Measurements from ENCODE around the gene NANS.

GRCh38 chr9:98130576-98131228, 74.2 kb downstream of the NANS start:
- TF ChIP-seq POLR2A (IDR thresholded peaks at IDR 0.05; ENCODE audit: extremely low read depth, insufficient read length) (no peak), MAX (IDR thresholded peaks at IDR 0.05; ENCODE audit: low read depth, low read length) (no peak)
- TF ChIP-seq, protein P1, sequence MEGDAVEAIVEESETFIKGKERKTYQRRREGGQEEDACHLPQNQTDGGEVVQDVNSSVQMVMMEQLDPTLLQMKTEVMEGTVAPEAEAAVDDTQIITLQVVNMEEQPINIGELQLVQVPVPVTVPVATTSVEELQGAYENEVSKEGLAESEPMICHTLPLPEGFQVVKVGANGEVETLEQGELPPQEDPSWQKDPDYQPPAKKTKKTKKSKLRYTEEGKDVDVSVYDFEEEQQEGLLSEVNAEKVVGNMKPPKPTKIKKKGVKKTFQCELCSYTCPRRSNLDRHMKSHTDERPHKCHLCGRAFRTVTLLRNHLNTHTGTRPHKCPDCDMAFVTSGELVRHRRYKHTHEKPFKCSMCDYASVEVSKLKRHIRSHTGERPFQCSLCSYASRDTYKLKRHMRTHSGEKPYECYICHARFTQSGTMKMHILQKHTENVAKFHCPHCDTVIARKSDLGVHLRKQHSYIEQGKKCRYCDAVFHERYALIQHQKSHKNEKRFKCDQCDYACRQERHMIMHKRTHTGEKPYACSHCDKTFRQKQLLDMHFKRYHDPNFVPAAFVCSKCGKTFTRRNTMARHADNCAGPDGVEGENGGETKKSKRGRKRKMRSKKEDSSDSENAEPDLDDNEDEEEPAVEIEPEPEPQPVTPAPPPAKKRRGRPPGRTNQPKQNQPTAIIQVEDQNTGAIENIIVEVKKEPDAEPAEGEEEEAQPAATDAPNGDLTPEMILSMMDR (IDR thresholded peaks at IDR 0.05; ENCODE audit: low read depth, low read length) = no peak

All from NB4 (cell line).